PC-9 (cell line): ENCODE data around the gene SLC8A3. TPM values are rescaled to one million over a fixed set of nuclear protein-coding genes. Genes with fewer than 3 reads are reported as not detected.
A peak's percentile ranks its signal among the peaks of the same experiment; 100 is the strongest.

Experiments used
- BruUV-seq: library from RNA; stranded (reverse); fragments of 400-500 nt; replicated peaks from 2 replicates; lab custom pipeline; 2021; lab: Mats Ljungman, UMichigan
- CTCF ChIA-PET: fragments of 300-600 bp; sonication (Branson Sonifier 250); formaldehyde crosslinking; loops from one replicate; lab custom pipeline; 2022; ENCODE audit warnings: antibody characterized with exemption; lab: Charles Lee
- POLR2A ChIA-PET: fragments of 300-600 bp; sonication (Branson Sonifier 250); formaldehyde crosslinking; loops from one replicate; lab custom pipeline; 2022; ENCODE audit warnings: antibody characterized with exemption; ENCODE audit not compliant: unreplicated experiment; lab: Charles Lee
- DNase-seq, 2 experiments: peaks; one replicate each; pipeline versions ENCODE4 v3.0.0 to v3.0.0-alpha.2; 2015 to 2022; ENCODE audit warnings: mixed read lengths in 1 of 2
- H2AFZ ChIP-seq: fragments of 200-600 bp; sonication (generic); 2 replicates; pipeline ENCODE4 v1.8.1; 2017; ENCODE audit warnings: antibody characterized with exemption
- H3F3A ChIP-seq: fragments of 200-600 bp; sonication (generic); 2 replicates; pipeline ENCODE4 v1.8.1; 2017; ENCODE audit warnings: antibody characterized with exemption, mild to moderate bottlenecking, low read depth; ENCODE audit not compliant: insufficient read depth
- H3K27ac ChIP-seq: fragments of 200-600 bp; sonication (generic); 2 replicates; pipeline ENCODE4 v1.6.1; 2016; ENCODE audit warnings: mixed run types
- H3K27me3 ChIP-seq: fragments of 200-600 bp; sonication (generic); 2 replicates; pipeline ENCODE4 v1.6.1; 2016; ENCODE audit warnings: low read depth, mixed run types; ENCODE audit not compliant: insufficient read depth
- H3K36me3 ChIP-seq: fragments of 200-600 bp; sonication (generic); 2 replicates; pipeline ENCODE4 v1.6.1; 2016; ENCODE audit warnings: low read depth, mixed run types
- H3K4me1 ChIP-seq: fragments of 200-600 bp; sonication (generic); replicated peaks from 2 replicates; pipeline ENCODE4 v1.6.1; 2016; ENCODE audit warnings: mixed run types; ENCODE audit not compliant: insufficient read depth
- H3K4me2 ChIP-seq: fragments of 200-600 bp; sonication (generic); 2 replicates; pipeline ENCODE4 v1.6.1; 2017; ENCODE audit warnings: mixed run types
- H3K4me3 ChIP-seq: fragments of 200-600 bp; sonication (generic); 2 replicates; pipeline ENCODE4 v1.6.1; 2016; ENCODE audit warnings: mixed run types
- H3K79me2 ChIP-seq: fragments of 200-600 bp; sonication (generic); 2 replicates; pipeline ENCODE4 v1.6.1; 2017; ENCODE audit warnings: low read depth, mixed run types
- H3K9me2 ChIP-seq: fragments of 200-600 bp; sonication (generic); 2 replicates; pipeline ENCODE4 v1.8.1; 2017; ENCODE audit warnings: mild to moderate bottlenecking; ENCODE audit not compliant: insufficient read depth
- H3K9me3 ChIP-seq: fragments of 200-600 bp; sonication (generic); 2 replicates; pipeline ENCODE4 v1.8.1; 2016; ENCODE audit warnings: low read depth; ENCODE audit not compliant: insufficient read depth
- H4K20me1 ChIP-seq: fragments of 200-600 bp; sonication (generic); 2 replicates; pipeline ENCODE4 v1.8.1; 2017; ENCODE audit not compliant: insufficient read depth
- EZH2 ChIP-seq: fragments of 200-600 bp; sonication (generic); IDR thresholded peaks from 2 replicates; pipeline ENCODE4 v1.8.0; 2017; ENCODE audit warnings: antibody characterized with exemption, low read depth
- intact Hi-C: fragments of 100-400 bp; cut with micrococcal nuclease; formaldehyde crosslinking; loops from one replicate; pipeline ENCODE4 v1.10.0; 2022; ENCODE audit not compliant: unreplicated experiment
- total RNA-seq: library from RNA; stranded (reverse); gene quantifications from 2 replicates; pipeline ENCODE4 v1.2.3, GENCODE V29; 2021
- TF ChIP-seq, protein P1 (sequence below): fragments of 200-600 bp; sonication (generic); conservative IDR thresholded peaks from 2 replicates; pipeline ENCODE4 v1.6.1; 2017; ENCODE audit warnings: mixed run types, antibody characterized with exemption, mild to moderate bottlenecking, moderate library complexity

Gene SLC8A3
- total RNA-seq, 1 experiment from 2014 or later: not detected

DNA sequence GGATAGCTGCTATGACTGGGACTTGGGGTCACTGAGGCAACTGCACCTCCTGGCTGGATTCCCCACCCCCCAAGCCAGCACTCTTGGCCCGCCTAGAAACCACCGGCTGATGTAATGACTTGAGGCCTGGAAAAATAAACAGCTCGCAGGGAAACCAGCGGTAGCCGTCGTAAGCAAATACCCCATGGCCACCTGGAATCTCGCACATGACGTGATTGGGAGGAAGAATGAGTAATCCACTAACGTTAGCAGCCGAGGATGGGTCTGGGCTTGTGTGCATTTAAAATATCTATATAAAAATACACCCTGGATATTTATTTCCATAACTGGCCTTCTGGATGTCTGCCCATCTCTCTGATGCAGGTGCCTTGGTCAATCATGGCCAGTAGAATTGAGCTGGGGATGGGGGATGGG is 189.5 kb downstream of the SLC8A3 start:
- POLR2A ChIA-PET: no interaction called here

DNA sequence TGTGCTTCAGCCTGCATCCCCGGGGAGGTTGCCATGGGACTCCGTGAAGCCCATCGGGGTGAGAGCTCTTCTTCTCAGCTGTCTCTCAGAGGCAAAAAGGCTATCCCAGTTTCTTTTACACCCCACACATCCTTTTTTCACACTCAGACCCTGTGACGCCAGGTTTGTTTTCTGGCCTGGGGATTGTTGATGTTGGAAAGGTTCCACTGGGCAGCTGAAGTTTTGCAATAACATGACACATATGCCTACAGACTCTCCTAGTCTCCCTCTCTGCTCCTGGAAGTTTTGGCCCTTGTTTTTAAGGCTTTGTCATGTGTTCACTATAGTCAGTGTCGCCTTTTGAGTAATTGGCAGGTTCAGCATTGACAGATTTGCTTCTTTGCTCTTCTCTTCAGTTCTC is 190.9 kb downstream of the SLC8A3 start:
- H3K27me3 ChIP-seq: no peaks in the 10 kb centered on the region
- peak overlapping the region; percentile 14 for H3K4me2 ChIP-seq
- no peaks in the 10 kb centered on the region for H3K9me3 ChIP-seq
- intact Hi-C loops: no loop called here
- H3K36me3 ChIP-seq: no peaks in the 10 kb centered on the region
- no peak overlapping the region for H3K4me3 ChIP-seq
- no peaks in the 10 kb centered on the region for H3K9me2 ChIP-seq
- H3K4me1 ChIP-seq: peaks cover 46% of the 10 kb centered on the region
- peak overlapping the region; percentile 79 for H3K27ac ChIP-seq
- H3K79me2 ChIP-seq: no peaks in the 10 kb centered on the region
- no peak for TF ChIP-seq EZH2
- TF ChIP-seq, protein P1, sequence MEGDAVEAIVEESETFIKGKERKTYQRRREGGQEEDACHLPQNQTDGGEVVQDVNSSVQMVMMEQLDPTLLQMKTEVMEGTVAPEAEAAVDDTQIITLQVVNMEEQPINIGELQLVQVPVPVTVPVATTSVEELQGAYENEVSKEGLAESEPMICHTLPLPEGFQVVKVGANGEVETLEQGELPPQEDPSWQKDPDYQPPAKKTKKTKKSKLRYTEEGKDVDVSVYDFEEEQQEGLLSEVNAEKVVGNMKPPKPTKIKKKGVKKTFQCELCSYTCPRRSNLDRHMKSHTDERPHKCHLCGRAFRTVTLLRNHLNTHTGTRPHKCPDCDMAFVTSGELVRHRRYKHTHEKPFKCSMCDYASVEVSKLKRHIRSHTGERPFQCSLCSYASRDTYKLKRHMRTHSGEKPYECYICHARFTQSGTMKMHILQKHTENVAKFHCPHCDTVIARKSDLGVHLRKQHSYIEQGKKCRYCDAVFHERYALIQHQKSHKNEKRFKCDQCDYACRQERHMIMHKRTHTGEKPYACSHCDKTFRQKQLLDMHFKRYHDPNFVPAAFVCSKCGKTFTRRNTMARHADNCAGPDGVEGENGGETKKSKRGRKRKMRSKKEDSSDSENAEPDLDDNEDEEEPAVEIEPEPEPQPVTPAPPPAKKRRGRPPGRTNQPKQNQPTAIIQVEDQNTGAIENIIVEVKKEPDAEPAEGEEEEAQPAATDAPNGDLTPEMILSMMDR: no peak
- peaks cover 9% of the 10 kb centered on the region for H3F3A ChIP-seq
- BruUV-seq: no TSS peak
- no peak overlapping the region for H2AFZ ChIP-seq
- H4K20me1 ChIP-seq: no peaks in the 10 kb centered on the region
- DNase-seq: peak in 1 of 2 experiments; percentile 59
- CTCF ChIA-PET: no interaction called here
- POLR2A ChIA-PET: no interaction called here

More for the DNA sequence above, 189.5 kb downstream of the SLC8A3 start:
- H3F3A ChIP-seq: peaks cover 9% of the 10 kb centered on the region
- no peaks in the 10 kb centered on the region for H3K36me3 ChIP-seq
- BruUV-seq: no TSS peak
- H4K20me1 ChIP-seq: no peaks in the 10 kb centered on the region
- peak overlapping the region; percentile 79 for H3K27ac ChIP-seq
- no peak overlapping the region for H3K4me3 ChIP-seq
- H3K79me2 ChIP-seq: no peaks in the 10 kb centered on the region
- no peaks in the 10 kb centered on the region for H3K9me3 ChIP-seq
- no peak overlapping the region for H2AFZ ChIP-seq
- TF ChIP-seq, protein P1: no peak
- TF ChIP-seq EZH2: no peak
- no peaks in the 10 kb centered on the region for H3K9me2 ChIP-seq
- peak overlapping the region; percentile 14 for H3K4me2 ChIP-seq
- H3K27me3 ChIP-seq: no peaks in the 10 kb centered on the region
- intact Hi-C loops: no loop called here
- peak in 1 of 2 experiments; percentile 84 for DNase-seq
- peaks cover 46% of the 10 kb centered on the region for H3K4me1 ChIP-seq
- CTCF ChIA-PET: no interaction called here

DNA sequence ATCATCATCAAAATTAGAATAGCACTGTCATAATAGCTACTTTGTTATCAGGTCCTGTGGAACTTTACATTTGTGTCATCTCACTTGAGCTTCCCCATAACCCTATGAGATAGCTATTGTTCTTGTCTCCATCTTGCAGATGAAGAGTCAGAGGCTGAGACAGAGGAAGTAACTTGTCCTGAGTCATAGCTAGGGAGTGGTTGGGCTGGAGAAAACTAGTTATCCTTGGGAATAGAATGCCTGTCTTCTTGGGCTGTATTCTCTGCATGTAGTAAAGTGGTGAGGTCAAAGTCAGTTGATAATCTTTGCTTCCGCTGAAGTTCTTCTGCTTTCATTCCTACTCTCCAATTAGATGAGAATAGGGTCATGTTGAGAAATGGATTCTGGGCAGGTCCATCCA is 192.5 kb downstream of the SLC8A3 start:
- no peaks in the 10 kb centered on the region for H4K20me1 ChIP-seq
- no TSS peak for BruUV-seq
- H3K4me1 ChIP-seq: peaks cover 46% of the 10 kb centered on the region
- H3K9me2 ChIP-seq: no peaks in the 10 kb centered on the region
- H3F3A ChIP-seq: peaks cover 9% of the 10 kb centered on the region
- intact Hi-C loops: no loop called here
- no peaks in the 10 kb centered on the region for H3K36me3 ChIP-seq
- no peaks in the 10 kb centered on the region for H3K79me2 ChIP-seq
- 0 out of 2 replicates have a peak overlapping the region, but pooled peaks have one; percentile 4 for H2AFZ ChIP-seq
- peak overlapping the region; percentile 40 for H3K27ac ChIP-seq
- DNase-seq: peak in 1 of 2 experiments; percentile 40
- no peak for TF ChIP-seq EZH2
- TF ChIP-seq, protein P1: no peak
- H3K4me3 ChIP-seq: no peak overlapping the region
- H3K27me3 ChIP-seq: no peaks in the 10 kb centered on the region
- ChIA-PET POLR2A (no interaction called here), CTCF (no interaction called here)
- H3K4me2 ChIP-seq: no peak overlapping the region
- no peaks in the 10 kb centered on the region for H3K9me3 ChIP-seq

Other genes starting within 250 kb of the SLC8A3 start
- 73.9 and 87.0 TPM in 2 replicates for gene COX16, start 170.7 kb upstream of the SLC8A3 start, total RNA-seq
- 21.2 and 30.2 TPM in 2 replicates for gene SYNJ2BP, start 228.1 kb upstream of the SLC8A3 start, total RNA-seq